Thyroid gland (tissue), 4 donors: ENCODE results near the gene ABCC10. TPM values are rescaled to one million over a fixed set of nuclear protein-coding genes. Genes with fewer than 3 reads are reported as not detected.

Experiments
- DNase-seq, 2 donors: peaks; one replicate each; pipeline ENCODE4 v3.0.0-alpha.2; 2019
- H3K27ac ChIP-seq, 3 donors: fragments of 200-600 bp; sonication (generic); 1 replicate in 2 of 3; 2 replicates in 1 of 3; pipeline ENCODE4 v1.5.1; 2016 to 2019; ENCODE audit warnings: mild to moderate bottlenecking in 1 of 3, moderate library complexity in 1 of 3
- H3K27me3 ChIP-seq: fragments of 200-600 bp; sonication (generic); one replicate; pipeline ENCODE4 v1.5.1; 2019
- H3K36me3 ChIP-seq, 2 donors: fragments of 200-600 bp; sonication (generic); one replicate each; pipeline ENCODE4 v1.5.1; 2016 to 2019
- H3K4me1 ChIP-seq, 2 donors: fragments of 200-600 bp; sonication (generic); one replicate each; pipeline ENCODE4 v1.5.1; 2017 to 2019
- H3K4me3 ChIP-seq, 3 donors: fragments of 200-600 bp; sonication (generic); replicated peaks in 1 of 3; 1 replicate in 2 of 3; 2 replicates in 1 of 3; pipeline ENCODE4 v1.5.1; 2016; ENCODE audit warnings: mild to moderate bottlenecking in 1 of 3
- H3K9me3 ChIP-seq: fragments of 200-600 bp; sonication (generic); one replicate; pipeline ENCODE4 v1.5.1; 2017
- CTCF ChIP-seq, 6 experiments: fragments of 200-600 bp in 3 of 6; fragments of 450-650 bp in 3 of 6; sonication (generic) in 3 of 6; IDR thresholded peaks; one replicate each; pipeline ENCODE4 v1.5.1; 2016 to 2019; ENCODE audit warnings: antibody characterized with exemption in 6 of 6, mild to moderate bottlenecking in 2 of 6, inconsistent platforms in 1 of 6, moderate library complexity in 1 of 6
- POLR2A ChIP-seq, 2 donors: fragments of 450-650 bp; IDR thresholded peaks; one replicate each; pipeline ENCODE4 v1.6.1; 2017; ENCODE audit warnings: antibody characterized with exemption in 2 of 2, mild to moderate bottlenecking in 2 of 2, moderate library complexity in 1 of 2
- WGBS, 2 donors: methylation state at CpG; one replicate each; pipeline ENCODE4 v1.1.5; 2017; 5-methylcytosine and 5-hydroxymethylcytosine counted together
- intact Hi-C: fragments of 100-400 bp; cut with DNase I; formaldehyde crosslinking; loops from one replicate; pipeline ENCODE4 v1.15.1; 2023
- total RNA-seq, 4 donors: library from RNA; depleted of rRNA; stranded (reverse); fragments of >200 nt; gene quantifications; one replicate each; pipeline ENCODE4 v1.2.3, GENCODE V29; 2016

ABCC10 gene
- total RNA-seq, 4 donors from 2014 or later: 10.5 to 24.3 (median 19.3) TPM

GRCh38 chr6:43394982-43395381 lies 32.4 kb upstream of the ABCC10 start:
- TF ChIP-seq POLR2A (IDR thresholded peaks at IDR 0.05) (no peak), CTCF (IDR thresholded peaks at IDR 0.05) (no peak)
- H3K27ac ChIP-seq: no peak overlapping the region
- H3K4me3 ChIP-seq: no peak overlapping the region
- no peaks in the 10 kb centered on the region for H3K9me3 ChIP-seq
- DNase-seq: no peak
- H3K27me3 ChIP-seq: no peaks in the 10 kb centered on the region
- 92 to 97% methylated on average over 4 of the region's 4 CpGs for WGBS, 2 donors
- intact Hi-C loops: no loop called here
- H3K4me1 ChIP-seq: peaks cover 0 to 4% of the 10 kb centered on the region in 2 donors
- H3K36me3 ChIP-seq: no peaks in the 10 kb centered on the region

GRCh38 chr6:43395776-43396175 lies 31.6 kb upstream of the ABCC10 start:
- no peak overlapping the region for H3K4me3 ChIP-seq
- DNase-seq: peak; percentile 37 to 43
- no peaks in the 10 kb centered on the region for H3K36me3 ChIP-seq
- H3K4me1 ChIP-seq: peaks cover 0 to 4% of the 10 kb centered on the region in 2 donors
- TF ChIP-seq POLR2A (IDR thresholded peaks at IDR 0.05): no peak
- no peaks in the 10 kb centered on the region for H3K9me3 ChIP-seq
- intact Hi-C loops: no loop called here
- H3K27me3 ChIP-seq: no peaks in the 10 kb centered on the region
- H3K27ac ChIP-seq: no peak overlapping the region
- WGBS, 2 donors: 63 to 81% methylated on average over 3 to 4 of the region's 4 CpGs

GRCh38 chr6:43396408-43397149 lies 30.8 kb upstream of the ABCC10 start:
- no peak overlapping the region for H3K27ac ChIP-seq
- no peaks in the 10 kb centered on the region for H3K27me3 ChIP-seq
- no peak for TF ChIP-seq CTCF (IDR thresholded peaks at IDR 0.05)
- no peak for TF ChIP-seq POLR2A (IDR thresholded peaks at IDR 0.05)
- 24 to 40% methylated on average over 6 of the region's 6 CpGs for WGBS, 2 donors
- no peaks in the 10 kb centered on the region for H3K36me3 ChIP-seq
- H3K9me3 ChIP-seq: no peaks in the 10 kb centered on the region
- intact Hi-C loops: no loop called here
- peaks cover 0 to 4% of the 10 kb centered on the region in 2 donors for H3K4me1 ChIP-seq
- no peak overlapping the region for H3K4me3 ChIP-seq
- peak; percentile 26 for DNase-seq

- Histone ChIP-seq H3K27me3 (no peaks in the 10 kb centered on the region), H3K9me3 (no peaks in the 10 kb centered on the region), H3K4me3 (no peak overlapping the region), H3K36me3 (no peaks in the 10 kb centered on the region), H3K4me1 (peaks cover 0 to 4% of the 10 kb centered on the region in 2 donors), H3K27ac (no peak overlapping the region)
- WGBS, 2 donors: 83 to 90% methylated on average over 3 of the region's 3 CpGs
- TF ChIP-seq POLR2A (IDR thresholded peaks at IDR 0.05): no peak
- no peak for TF ChIP-seq CTCF (IDR thresholded peaks at IDR 0.05)
- intact Hi-C loops: no loop called here
- no peak for DNase-seq
Observed at GRCh38 chr6:43399932-43400487, 27.3 kb upstream of the ABCC10 start.

GRCh38 chr6:43401730-43402129 lies 25.6 kb upstream of the ABCC10 start:
- intact Hi-C loops: no loop called here
- H3K27ac ChIP-seq: no peak overlapping the region
- 86 to 91% methylated on average over 3 of the region's 3 CpGs for WGBS, 2 donors
- H3K9me3 ChIP-seq: no peaks in the 10 kb centered on the region
- TF ChIP-seq CTCF (IDR thresholded peaks at IDR 0.05): no peak
- TF ChIP-seq POLR2A (IDR thresholded peaks at IDR 0.05): no peak
- no peaks in the 10 kb centered on the region for H3K36me3 ChIP-seq
- no peaks in the 10 kb centered on the region for H3K27me3 ChIP-seq
- no peak overlapping the region for H3K4me3 ChIP-seq
- H3K4me1 ChIP-seq: no peaks in the 10 kb centered on the region
- DNase-seq: no peak
